Measurements from ENCODE around the gene CDK3.

CDK3 gene

DNA sequence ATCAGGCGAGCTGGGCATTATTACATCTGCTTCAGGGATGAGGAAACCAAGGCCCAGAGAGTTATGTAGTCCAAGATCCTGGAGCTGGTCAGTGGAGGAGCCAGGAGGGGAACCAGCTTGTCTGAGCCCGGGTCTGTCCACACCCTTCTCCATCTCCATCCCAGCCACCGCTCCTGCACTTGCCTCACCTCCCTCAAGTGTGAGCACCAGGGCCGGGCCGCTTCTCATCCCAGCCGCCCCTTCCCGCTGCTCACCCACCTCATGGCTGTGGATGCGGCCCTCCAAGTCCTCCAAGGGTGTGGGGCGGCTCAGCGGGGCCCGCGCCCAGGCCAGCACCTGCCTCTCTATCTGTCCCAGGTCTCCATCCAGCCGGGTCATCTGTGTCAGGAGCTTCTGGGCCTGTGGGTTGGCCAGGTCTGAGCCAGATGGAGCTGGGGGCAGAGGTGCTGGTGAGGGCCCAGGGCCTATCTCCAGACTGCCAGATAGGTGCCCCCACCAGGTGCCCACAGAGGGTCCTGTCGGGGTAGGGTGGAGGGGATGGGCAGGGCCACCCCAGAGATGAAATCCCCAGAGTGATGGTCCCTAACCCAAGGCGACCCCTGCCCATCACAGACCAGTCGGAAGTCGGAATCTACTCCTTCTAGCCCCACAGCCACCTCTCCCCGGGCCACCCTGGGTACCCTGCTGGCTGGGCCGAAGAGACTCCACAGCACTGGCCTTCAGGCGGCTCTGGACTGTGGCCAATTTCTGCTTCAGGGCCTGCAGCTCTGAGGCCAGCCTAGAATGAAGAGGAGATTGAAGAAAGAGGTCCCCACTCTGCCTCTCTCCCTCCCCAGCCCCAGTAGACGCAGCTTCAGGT, 17.1 kb downstream of the CDK3 start:
- H3K4me3 ChIP-seq (ENCODE audit: low read depth, low read length), result no peak overlapping the region
- TF ChIP-seq, protein P1, sequence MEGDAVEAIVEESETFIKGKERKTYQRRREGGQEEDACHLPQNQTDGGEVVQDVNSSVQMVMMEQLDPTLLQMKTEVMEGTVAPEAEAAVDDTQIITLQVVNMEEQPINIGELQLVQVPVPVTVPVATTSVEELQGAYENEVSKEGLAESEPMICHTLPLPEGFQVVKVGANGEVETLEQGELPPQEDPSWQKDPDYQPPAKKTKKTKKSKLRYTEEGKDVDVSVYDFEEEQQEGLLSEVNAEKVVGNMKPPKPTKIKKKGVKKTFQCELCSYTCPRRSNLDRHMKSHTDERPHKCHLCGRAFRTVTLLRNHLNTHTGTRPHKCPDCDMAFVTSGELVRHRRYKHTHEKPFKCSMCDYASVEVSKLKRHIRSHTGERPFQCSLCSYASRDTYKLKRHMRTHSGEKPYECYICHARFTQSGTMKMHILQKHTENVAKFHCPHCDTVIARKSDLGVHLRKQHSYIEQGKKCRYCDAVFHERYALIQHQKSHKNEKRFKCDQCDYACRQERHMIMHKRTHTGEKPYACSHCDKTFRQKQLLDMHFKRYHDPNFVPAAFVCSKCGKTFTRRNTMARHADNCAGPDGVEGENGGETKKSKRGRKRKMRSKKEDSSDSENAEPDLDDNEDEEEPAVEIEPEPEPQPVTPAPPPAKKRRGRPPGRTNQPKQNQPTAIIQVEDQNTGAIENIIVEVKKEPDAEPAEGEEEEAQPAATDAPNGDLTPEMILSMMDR (IDR thresholded peaks at IDR 0.05; ENCODE audit: borderline replicate concordance, insufficient read depth, low read depth, low read length), result no peak

DNA sequence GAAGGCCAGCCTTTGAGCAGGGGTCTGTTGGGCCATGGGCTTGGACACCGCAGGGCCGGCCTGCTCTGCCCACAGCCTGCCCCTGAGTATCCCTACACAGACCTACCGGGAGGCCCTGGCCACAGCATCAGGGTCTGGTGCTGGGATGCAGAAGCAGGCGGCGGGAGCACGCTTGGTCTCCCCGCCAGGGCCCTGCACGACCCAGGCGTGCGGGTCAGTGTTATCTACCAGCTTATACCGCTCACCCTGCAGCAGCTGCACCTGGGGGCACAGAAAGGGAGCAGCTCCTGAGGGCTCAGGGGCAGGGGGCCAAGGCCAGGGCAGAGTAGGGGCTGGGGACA, 17.7 kb downstream of the CDK3 start:
- H3K4me3 ChIP-seq (ENCODE audit: low read depth, low read length), result no peak overlapping the region
- TF ChIP-seq, protein P1 (IDR thresholded peaks at IDR 0.05; ENCODE audit: borderline replicate concordance, insufficient read depth, low read depth, low read length), result no peak

DNA sequence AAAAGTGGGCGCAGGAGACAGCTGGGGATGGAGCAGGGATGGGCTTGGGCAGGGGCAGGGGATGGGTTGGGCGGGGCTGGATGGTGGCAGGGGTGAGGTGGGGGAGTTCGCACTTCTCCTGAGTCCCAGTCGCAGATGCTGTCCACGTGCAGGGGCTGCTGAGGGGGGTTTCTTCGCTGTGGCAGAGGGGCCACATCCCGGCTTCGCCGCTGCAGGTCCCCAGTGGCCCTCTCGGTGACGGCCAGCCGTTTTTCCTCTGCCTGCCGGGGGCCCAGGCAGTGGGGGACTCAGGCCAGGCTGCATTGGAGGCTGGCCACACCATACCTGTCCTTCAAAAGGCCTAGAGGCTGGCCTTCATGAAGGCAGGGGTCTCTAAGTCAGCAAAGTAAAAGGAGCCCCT, 18.1 kb downstream of the CDK3 start:
- H3K4me3 ChIP-seq (ENCODE audit: low read depth, low read length), result no peak overlapping the region
- TF ChIP-seq, protein P1 (IDR thresholded peaks at IDR 0.05; ENCODE audit: borderline replicate concordance, insufficient read depth, low read depth, low read length), result no peak

DNA sequence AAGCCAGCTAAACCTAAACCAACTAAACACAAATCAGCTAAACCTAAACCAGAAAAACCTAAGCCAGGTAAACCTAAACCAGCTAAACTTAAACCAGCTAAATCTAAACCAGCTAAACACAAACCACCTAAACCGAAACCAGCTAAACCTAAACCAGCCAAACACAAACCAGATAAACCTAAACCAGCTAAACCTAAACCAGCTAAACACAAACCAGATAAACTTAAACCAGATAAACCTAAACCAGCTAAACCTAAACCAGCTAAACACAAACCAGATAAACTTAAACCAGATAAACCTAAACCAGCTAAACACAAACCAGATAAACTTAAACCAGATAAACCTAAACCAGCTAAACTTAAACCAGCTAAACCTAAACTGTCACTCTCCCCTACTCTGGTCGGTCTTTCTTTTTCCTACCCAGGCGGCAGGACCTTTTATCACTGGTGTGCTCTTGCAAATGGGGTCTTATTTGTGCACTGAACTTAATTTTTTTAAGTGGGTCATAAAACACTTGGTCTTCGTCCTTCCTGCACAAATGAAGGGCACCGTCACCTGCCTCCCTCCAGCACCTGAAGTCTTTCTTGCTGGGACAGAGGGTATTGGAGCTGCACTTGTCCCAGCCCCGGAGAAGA, 19.3 kb downstream of the CDK3 start:
- no peak overlapping the region for H3K4me3 ChIP-seq (ENCODE audit: low read depth, low read length)
- TF ChIP-seq, protein P1 (IDR thresholded peaks at IDR 0.05; ENCODE audit: borderline replicate concordance, insufficient read depth, low read depth, low read length), result no peak

DNA sequence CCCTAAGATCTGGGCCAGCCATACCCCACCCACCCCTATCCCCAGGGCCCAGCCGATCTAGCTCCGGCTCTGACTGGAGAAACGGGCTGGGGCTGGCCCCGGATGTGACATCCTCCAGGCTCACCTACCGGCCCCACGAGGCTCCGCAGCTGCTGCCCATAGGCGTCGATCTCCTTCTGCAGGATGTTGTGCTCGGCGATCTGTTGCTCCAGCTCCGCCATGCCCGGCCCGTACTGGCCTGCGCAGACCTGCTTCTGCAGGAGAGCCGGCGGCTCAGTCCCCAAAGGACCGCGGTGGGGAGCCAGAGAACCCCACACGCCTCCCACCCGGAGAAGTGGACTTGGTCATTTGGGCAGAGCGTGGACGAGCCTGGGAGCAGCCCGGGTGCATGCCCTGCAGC, 21.6 kb downstream of the CDK3 start:
- TF ChIP-seq, protein P1 (IDR thresholded peaks at IDR 0.05; ENCODE audit: borderline replicate concordance, insufficient read depth, low read depth, low read length), result no peak
- H3K4me3 ChIP-seq (ENCODE audit: low read depth, low read length), result no peak overlapping the region

DNA sequence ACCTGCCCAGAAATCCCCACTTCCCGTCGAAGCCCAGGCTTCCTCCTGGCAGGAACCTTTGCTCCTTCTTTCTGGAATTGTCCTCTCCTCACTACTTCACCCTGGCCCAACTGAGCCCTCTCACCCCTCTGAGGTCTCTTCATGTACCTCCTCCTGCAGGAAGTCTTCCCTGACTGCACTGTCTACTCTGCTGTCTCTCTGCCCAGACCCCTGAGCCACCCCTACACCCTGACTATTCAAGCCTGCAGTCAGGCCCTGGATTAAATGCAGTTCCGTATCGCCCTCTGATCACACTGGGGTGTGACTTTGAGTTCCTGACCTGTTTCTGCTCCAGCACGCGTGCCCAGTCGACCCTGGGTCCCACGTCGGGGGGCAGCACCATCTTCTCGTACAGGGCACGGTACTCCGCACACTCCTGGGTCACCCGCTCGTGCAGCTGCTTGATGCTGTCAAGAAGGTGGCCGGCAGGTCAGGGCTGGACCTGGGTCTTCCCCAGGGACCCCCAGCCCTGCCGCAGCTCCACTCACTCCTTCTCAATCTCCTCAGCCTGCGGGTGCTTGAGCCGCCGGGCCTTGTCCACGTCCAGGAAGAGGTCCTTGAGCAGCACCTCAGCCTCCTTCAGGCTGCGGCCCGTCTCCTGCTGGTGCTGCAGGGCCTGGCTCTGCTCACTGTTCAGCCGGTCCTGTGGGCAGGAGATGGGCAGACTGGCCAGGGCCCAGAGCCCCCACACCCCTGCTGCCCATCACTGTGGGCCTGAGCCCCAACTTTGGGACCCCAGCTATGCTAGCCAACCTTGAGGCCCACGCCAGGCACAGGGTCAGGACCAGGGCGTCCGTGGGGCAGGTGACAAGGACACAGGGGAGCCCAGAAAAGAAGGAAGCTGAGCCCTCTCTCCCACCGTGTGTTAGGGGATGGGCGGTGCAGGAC, 22.6 kb downstream of the CDK3 start:
- H3K4me3 ChIP-seq (ENCODE audit: low read depth, low read length), result no peak overlapping the region
- TF ChIP-seq, protein P1 (IDR thresholded peaks at IDR 0.05; ENCODE audit: borderline replicate concordance, insufficient read depth, low read depth, low read length), result no peak

Data from GM12875 (cell line).